ENCODE results near the gene TNFAIP8L1. TPM values are rescaled to one million over a fixed set of nuclear protein-coding genes. Genes with fewer than 3 reads are reported as not detected.

Gene TNFAIP8L1
- total and polyA plus RNA-seq, 2 of the 8 experiments (the other 6 are each of a cell fraction or from before 2014, with no cell fraction given), result 3.2 to 6.1 TPM

DNA sequence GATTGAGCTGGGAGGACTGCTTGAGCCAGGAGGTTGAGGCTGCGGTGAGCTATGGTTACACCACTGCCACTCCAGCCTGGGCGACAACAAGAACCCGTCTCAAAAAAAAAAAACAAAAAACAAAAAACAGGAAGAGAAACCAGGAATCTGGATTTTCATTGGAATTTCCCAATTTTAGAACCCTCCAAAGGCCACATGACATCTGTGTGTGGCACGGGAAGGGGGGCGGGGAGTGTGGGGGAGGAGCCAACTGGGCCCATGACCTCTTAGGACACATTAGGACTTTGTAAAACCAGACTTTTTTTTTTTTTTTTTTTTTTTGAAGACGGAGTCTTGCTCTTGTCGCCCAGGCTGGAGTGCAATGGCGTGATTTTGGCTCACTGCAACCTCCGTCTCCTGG lies 52.1 kb downstream of the TNFAIP8L1 start:
- Histone ChIP-seq H3K14ac (ENCODE audit: insufficient read length) (no peak overlapping the region), H2AK5ac (ENCODE audit: low read depth, low read length) (no peak overlapping the region), H4K20me1 (replicated peaks in 1 of 2; ENCODE audit: control insufficient read depth in 1 of 2, insufficient read depth in 2 of 2, low read length in 2 of 2) (peaks cover 2 to 12% of the 10 kb centered on the region in 2 experiments), H3K79me1 (ENCODE audit: low read depth, low read length) (no peaks in the 10 kb centered on the region), H4K91ac (replicated peaks; ENCODE audit: insufficient read length, low read length) (no peak overlapping the region), H3K27ac (ENCODE audit: low read depth, low read length) (no peak overlapping the region), H2BK5ac (ENCODE audit: low read depth, low read length) (no peak overlapping the region), H4K8ac (ENCODE audit: extremely low read depth, insufficient read depth, low read length) (no peak overlapping the region), H3K4me1 (replicated peaks in 1 of 4; ENCODE audit: control insufficient read depth in 3 of 4, insufficient read depth in 4 of 4, low read length in 3 of 4) (no peaks in the 10 kb centered on the region), H3K23ac (ENCODE audit: insufficient read length) (no peak overlapping the region), H3K4ac (replicated peaks; ENCODE audit: insufficient read length, low read depth, low read length) (no peak overlapping the region), H2BK15ac (ENCODE audit: low read length) (no peak overlapping the region), H3K9ac (replicated peaks in 1 of 4; ENCODE audit: extremely low read depth in 1 of 4, low read depth in 3 of 4, low read length in 3 of 4) (no peak overlapping the region), H3K79me2 (ENCODE audit: control insufficient read depth in 1 of 2, insufficient read depth in 2 of 2, low read length in 2 of 2) (no peaks in the 10 kb centered on the region), H3K4me2 (ENCODE audit: insufficient read depth in 1 of 2, low read depth in 2 of 2, low read length in 2 of 2) (no peak overlapping the region), H3K18ac (ENCODE audit: extremely low read depth, low read length) (no peak overlapping the region), H3K36me3 (ENCODE audit: control insufficient read depth in 2 of 4, insufficient read depth in 4 of 4, low read length in 3 of 4) (peaks cover 10 to 48% (median 34%) of the 10 kb centered on the region in 4 experiments; a peak in 7 of 8 replicates), H2BK120ac (replicated peaks; ENCODE audit: low read depth, low read length) (no peak overlapping the region), H2AFZ (ENCODE audit: low read length) (no peak overlapping the region), H3K9me3 (ENCODE audit: insufficient read depth in 2 of 2, low read depth in 1 of 2, low read length in 1 of 2) (no peaks in the 10 kb centered on the region), H3K4me3 (ENCODE audit: extremely low read depth in 1 of 4, insufficient read depth in 2 of 4, low read depth in 3 of 4, low read length in 4 of 4) (no peak overlapping the region), H3K23me2 (ENCODE audit: low read depth, low read length) (no peaks in the 10 kb centered on the region), H3K27me3 (replicated peaks in 1 of 4; ENCODE audit: control insufficient read depth in 3 of 4, extremely low read depth in 1 of 4, insufficient read depth in 3 of 4, low read length in 3 of 4) (no peaks in the 10 kb centered on the region), H3K56ac (replicated peaks; ENCODE audit: insufficient read length, low read depth, low read length) (no peak overlapping the region), H2BK20ac (ENCODE audit: low read length) (no peak overlapping the region), H2BK12ac (ENCODE audit: low read depth, low read length) (no peak overlapping the region), H4K5ac (ENCODE audit: insufficient read length, low read depth, low read length) (no peak overlapping the region)
- ChIA-PET POLR2A (ENCODE audit: partially characterized antibody) (no interaction called here), CTCF (ENCODE audit: partially characterized antibody) (no interaction called here)
- 100% methylated on average over 6 of the region's 9 CpGs; no CpG with 5 or more reads in 1 of the 2 experiments for WGBS, 2 experiments (ENCODE audit: extremely low coverage in 1 of 2, insufficient coverage in 1 of 2, insufficient read length in 1 of 2, insufficient replicate concordance in 2 of 2, low coverage in 1 of 2, low lambda C conversion rate in 2 of 2, missing lambda C conversion rate in 1 of 2)
- FAIRE-seq (no peak), DNase-seq (ENCODE audit: low read depth in 1 of 2, low spot score in 2 of 2) (no peak)
- TF ChIP-seq ZNF274 (IDR thresholded peaks at IDR 0.05; ENCODE audit: borderline replicate concordance, extremely low read depth, low read length) (no peak), CHD2 (IDR thresholded peaks at IDR 0.05; ENCODE audit: low read length) (no peak)
